HG02588 (cell line): ENCODE results near the gene SLC6A5.
"Not testable (repeated sequence)": the region's sequence is repeated elsewhere in the genome, so short reads cannot be mapped to it uniquely, and the experiment has no call there.

ENCODE experiments used
- ATAC-seq: cut with Tn5 transposase; IDR thresholded peaks from one replicate; pipeline ENCODE4 v1.9.1; 2021; ENCODE audit warnings: mild to moderate bottlenecking, moderate library complexity; ENCODE audit not compliant: unreplicated experiment

Gene SLC6A5

DNA sequence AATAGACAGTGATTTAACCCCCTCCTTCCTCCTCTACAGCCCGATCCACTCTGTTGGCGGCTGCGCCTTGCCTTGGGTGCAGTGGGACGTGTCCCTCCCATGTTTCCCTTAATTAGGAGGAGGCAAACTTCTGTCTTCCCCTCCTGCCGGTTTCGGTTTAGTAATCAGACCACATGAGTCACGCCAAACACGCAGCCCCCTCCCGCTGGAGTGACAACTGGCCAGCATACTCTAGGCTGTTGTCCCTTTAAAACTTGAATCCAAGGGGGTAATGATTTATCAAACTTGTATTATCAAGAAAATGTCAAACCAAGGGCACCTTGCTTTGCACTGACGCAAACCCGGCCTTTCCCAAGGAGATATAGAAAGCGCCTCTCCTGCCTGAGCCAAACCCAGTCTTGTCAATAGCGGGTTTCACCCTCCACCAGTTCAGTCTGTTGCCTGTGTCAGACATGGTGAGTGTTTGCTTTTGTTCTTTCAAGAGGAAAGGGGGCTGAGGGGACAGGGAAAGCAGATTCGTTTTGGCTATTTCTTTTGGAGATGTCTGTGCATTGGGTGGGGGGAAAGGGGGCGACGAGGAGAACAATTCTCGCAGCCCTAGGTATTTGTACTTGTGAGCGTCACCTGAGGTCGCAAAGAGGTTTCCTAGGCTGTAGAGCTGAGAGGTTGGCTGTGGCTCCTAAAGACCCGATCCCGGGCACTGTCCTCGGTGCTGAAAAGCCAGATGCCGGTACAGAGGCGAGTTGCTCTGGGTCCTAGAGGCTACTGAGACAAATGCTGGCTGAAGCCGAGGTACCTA lies at the start of gene SLC6A5:
Gene SLC6A5, plus strand, starts transcription at position 388 of the 799 bp plus-strand sequence. Its CDS starts 65 bp downstream, at position 453.
- no peak for ATAC-seq

DNA sequence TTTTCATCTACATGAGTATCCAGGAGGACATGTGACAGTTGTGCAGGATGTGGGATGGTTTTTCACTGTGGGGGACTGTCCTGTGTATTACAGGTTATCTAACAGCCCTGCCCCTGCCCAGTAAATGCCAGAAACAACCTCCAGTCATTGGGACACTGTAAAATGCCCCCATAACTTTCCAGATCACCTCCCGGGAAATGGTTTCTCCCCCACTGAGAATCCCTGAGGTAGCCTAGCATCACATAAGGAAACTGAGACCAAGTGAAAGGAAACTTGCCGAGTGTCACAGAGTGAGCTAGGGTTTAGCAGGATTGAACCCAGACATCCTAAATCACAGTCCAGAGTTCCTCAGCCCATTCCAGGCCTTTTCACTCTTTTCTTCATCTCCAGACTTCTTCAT lies 48.3 kb upstream of the SLC6A5 start:
- ATAC-seq, result no peak

DNA sequence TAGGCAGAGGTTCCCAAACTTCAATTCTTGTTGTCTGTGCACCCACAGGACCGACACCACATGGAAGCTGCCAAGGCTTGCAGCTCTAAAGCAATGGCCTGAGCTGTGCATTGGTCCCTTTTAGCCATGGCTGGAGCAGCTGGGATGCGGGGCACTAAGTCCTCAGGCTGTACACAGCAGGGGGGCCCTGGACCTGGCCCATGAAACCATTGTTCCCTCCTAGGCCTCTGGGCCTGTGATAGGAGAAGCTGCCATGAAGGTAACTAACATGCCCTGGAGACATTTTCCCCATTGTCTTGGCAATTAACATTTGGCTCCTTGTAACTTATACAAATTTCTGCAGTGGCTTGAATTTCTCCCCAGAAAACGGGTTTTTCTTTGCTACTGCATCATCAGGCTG lies 43.6 kb upstream of the SLC6A5 start:
- ATAC-seq, result no peak

DNA sequence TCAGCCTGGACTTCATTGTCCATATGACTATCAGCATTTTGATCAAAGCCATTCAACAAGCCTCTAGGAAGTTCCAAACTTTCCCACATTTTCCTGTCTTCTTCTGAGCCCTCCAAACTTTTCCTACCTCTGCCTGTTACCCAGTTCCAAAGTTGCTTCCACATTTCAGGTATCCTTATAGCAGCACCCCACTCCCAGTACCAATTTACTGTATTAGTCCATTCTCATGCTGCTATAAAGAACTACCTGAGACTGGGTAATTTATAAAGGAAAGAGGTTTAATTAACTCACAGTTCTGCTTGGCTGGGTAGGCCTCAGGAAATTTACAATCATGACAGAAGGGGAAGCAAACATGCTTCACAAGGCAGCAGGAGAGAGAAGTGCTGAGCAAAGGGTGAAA lies 43.0 kb upstream of the SLC6A5 start:
- ATAC-seq, result not testable (repeated sequence)

DNA sequence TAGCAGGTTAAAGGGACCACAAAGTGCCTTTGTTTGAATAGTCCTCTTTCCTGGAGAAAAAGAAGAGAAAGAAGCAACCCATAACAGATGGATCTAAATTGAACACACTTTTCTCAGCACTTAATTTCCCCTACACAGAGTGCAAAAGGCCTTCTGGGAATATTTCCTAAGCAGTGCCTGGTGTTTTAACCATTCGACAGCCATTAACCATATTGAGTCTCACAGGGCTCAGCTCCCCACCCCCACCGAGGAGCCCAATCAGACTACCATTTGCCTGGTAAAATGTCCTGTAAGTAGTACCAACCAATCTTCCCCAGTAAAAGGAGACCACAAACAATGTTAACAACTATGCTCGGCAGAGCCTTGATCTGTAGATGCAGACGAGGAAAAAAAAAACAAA lies 40.7 kb upstream of the SLC6A5 start:
- no peak for ATAC-seq

DNA sequence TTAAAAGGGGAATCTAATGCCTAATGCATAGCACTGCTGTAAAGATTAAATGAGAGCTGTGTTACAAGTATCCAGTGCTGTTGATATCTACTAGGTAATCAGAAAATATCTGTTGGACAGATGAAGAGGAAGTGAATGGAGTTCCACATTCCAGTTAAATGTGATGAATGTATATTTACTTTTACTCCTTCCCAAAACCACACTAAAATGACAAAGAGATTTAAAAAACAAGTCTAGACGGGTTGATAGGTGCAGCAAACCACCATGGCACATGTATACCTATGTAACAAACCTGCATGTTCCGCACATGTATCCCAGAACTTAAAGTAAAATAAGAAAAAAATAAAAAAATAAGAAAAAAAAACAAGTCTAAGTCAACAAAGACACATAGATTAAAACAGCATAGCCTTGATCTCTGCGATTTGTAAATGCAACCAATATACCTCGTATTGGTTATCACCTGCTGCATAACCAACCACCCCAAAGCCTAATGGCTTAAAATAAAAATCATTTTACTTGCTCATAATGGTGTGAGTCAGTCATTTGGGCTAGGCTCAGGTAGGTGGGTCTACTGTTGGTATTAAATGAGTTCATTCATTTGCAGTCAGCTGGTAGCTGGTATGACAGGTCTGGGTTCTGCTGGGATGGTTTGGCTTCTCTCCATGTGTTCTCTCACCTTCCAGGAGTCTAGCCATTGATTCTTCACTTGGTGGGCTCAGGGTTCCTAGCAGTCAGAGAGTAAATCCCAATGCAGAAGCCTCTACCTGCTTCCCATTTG lies 39.7 kb upstream of the SLC6A5 start:
- ATAC-seq, result no peak

DNA sequence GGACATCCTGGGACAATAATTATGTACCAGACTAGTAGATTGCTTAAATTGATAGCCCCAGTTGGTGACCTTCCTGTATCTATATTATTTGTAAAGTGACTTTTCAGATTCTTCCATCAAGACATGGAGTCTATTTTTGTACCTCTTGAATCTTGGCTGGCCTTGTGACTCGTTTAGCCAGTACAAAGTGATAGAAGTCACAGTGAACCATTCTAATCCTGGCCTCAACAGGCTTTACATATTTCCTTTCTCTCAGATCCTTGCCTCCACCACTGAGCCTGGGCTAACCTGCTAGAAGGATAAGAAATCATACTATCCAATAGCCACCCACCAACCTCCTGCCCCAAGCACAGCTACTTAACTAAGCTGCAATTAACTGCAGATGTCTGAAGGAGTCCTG lies 37.5 kb upstream of the SLC6A5 start:
- ATAC-seq, result no peak

DNA sequence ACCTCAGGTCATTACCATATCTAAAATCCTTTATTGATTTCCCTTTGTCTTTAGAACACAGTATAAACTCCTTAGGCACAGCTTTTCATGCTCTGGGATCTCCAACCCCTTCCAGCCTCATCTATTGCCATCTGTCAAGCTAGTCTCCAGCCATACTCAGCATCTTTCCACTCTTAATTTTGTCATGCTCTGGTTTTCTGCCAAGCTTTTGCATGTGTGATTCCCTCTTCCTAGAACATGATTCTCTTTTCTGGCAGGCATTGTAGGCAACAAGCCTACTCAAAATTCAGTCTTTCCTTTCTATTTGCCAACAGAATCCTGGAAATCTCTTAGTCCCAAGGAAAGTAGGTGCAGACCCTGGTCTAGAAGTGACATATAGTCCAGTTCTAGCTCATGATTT lies 35.5 kb upstream of the SLC6A5 start:
- no peak for ATAC-seq

DNA sequence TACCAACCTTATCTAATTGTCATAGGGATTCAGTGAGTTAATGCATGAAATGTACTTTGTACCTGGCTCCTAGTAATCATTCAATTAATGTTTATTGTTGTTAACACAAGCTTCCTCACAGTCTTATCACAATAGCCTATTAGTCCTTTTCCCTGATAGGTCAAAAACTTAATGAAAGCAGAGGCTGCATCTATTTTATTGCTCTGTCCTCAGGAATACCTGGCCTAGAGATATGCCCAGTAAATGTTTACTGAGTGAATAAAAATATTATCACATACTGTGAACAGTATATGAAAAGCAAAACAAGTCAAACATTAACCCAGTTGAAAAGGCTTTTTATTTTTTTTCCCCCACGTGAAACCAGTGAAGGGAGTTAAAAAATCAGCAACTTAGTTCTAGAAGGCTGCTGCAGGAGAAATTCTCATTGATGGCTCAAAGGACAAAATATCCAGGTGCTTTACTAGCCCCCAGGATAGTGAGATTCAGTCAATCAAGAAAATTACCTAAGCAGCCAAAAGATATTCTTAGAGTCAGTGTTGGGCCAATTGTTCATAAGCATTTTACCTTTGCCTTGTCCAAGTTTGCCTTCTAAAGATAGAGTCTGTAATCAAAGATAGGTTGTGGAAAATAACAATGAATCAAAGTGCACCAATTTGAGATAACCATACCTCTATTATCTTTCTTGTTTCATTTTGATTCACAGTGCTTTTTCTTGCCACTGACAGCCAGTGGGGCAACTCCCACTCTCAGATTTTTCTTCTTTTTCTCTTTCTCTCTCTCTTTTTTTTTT lies 34.4 kb upstream of the SLC6A5 start:
- ATAC-seq, result no peak

DNA sequence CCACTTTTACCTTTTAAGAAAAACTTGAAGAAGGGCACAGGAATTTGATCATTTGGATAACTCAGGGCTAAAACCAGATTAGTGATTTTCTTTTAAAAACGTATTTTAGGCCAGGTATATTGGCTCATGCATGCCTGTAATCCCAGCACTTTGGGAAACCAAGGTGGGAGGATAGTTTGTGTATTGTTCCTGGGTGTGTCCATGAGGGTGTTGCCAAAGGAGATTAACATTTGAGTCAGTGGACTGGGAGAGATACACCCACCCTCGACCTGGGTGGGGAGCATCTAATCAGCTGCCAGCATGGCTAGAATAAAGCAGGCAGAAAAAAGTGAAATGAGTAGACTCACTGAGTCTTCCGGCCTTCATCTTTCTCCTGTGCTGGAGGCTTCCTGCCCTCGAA lies 33.3 kb upstream of the SLC6A5 start:
- ATAC-seq, result not testable (repeated sequence)

DNA sequence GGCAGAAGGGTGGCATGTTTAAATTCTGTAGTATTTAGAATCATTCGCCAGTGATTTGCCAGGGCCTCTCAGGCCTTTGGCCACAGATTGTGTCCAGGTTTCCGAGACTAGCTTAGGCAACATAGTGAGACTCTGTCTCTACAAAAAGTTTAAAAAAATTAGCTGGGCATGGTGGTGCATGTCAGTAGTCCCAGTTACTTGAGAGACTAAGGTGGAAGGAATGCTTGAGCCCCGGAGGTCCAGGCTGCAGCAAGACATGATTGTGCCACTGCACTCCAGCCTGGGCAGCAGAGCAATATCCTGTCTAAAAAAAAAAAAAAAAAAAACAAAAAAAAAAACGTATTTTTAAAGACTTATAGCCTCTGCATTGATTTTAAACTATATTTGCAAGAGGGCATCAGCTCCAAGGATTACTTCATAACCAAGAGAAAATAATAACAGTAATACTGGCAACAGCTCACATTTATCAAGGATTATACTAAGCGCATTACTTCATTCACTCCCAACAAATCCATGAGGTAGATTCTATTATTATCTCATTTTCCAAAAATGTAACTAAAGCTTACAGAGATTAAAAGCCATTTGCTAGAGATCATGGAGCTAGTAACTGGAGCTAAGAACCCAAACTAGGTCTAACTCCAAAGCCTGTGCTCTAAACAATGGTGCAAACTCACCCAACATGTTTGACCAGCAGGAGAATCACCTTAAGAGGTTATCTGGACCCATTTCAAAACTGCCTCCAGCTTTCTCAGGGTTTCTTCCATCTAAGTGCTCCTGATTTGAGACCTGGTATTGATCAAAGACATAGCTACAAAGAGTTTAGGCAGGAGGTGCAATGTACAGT lies 32.6 kb upstream of the SLC6A5 start:
- ATAC-seq, result no peak

DNA sequence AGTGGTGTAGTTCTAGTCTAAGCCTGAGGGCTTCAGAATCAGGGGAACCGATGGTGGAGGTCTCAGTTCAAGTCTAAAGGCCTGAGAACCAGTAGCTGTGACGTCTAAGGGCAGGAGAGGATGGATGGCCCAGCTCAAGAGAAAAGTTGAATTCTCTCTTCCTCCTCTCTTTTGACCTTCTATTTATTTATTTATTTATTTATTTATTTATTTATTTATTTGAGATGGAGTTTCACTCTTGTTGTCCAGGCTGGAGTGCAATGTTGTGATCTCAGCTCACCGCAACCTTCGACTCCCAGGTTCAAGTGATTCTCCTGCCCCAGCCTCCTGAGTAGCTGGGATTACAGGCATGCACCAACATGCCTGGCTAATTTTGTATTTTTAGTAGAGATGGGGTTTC lies 19.7 kb upstream of the SLC6A5 start:
- ATAC-seq, result not testable (repeated sequence)

DNA sequence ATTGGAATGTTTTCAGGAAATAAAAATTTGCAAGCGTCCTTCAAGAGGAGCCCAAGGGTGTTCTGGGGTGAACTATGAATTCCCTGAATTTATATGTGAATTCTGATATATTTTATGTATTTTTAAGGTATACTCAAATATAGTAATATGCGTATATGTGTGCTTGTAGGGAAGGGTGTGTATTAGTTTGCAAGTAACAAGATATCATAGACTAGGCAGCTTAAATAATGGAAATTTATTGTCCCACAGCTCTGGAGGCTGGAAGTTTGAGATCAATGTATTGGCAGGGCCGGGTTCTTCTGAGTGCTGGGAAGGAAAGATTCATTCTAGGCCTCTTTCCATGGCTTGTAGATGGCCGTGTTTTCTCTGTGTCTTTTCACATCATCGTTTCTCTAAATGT lies 16.2 kb upstream of the SLC6A5 start:
- ATAC-seq, result no peak

DNA sequence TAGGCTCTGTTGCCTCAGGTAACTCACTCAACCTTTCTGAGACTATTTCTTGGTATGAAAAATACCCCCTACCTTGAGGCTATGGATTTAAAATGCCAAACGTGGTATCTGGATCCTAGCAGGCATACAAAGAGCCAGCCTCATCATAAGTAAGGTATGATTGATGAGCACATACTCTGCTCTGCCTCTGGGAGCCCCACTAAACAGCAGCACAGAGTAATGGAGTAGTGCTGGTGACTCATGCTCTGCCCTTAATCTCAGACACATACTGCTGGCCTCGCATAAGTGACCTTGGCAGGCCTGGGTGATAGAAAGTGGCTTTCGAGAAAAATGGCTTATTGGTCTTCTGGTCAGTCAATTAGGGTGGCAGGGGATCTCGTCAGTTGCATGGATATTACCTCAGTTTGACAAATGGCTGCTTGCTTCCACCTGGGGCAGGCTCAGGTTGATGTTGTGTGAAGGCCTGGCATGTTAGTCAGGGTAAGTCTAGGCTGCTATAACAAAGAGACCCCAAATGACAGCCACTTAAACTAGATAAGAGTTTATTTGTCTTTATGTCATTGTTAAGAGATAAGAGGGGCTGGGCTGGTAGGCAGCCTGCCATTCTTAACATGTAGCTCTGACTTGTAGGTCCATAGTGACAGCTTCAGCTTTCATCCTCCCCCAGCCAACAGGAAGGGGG lies 15.2 kb upstream of the SLC6A5 start:
- ATAC-seq, result no peak

DNA sequence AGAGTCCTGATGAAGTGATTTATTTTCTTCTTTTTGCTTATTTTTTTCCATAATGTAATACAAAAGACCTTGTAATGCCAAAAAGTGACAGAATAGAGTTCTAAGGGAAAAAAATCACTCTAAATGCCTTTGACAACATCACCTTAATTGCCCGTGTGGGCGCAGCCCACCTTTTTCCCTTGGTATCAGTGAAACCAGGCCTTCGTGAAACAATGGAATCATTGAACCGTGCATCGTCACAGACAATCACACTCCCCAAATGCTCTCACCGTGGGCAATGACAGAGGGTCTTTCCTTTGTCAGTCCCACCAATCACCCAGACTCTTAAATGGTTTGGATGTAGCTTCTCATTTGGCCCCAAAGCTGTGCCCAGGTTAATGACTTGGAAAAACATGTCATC lies 9.6 kb upstream of the SLC6A5 start:
- no peak for ATAC-seq

DNA sequence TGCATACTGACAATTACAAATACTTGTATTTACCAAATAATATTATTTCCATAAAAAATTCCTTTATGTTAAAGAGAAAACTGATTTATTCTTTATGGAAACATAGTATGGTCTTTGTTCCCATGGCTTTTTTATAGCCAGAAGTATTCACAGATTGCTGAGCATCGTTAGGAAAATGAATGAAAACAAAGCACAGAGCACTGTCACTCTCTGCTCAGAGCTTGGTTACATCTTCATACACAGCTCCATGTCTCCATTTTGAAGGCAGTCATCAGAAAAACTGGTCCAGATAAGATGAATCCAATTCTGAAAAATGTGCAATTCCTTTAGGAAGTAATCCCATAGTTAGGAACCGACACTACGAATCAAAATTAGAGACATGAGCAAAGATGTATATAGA lies 9.0 kb upstream of the SLC6A5 start:
- ATAC-seq, result no peak

DNA sequence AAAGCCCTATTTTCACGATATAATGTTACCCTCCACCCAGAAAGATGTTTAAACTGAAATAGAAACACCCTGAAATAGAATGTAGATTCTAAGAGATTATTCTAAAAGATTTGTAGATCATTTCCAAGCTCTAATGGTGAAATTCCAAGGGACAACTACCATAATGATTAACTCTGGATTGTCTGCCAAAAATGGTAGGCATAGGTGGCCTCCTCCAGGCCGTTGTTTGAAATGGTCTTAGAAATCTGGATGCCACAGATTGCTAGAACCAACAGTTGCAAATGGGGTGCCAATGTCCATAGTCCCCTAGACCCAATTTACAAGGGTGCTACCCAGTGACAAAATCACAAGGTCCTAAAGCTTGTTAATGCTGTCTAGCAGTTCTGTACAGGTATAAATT lies 6.7 kb upstream of the SLC6A5 start:
- ATAC-seq, result no peak

DNA sequence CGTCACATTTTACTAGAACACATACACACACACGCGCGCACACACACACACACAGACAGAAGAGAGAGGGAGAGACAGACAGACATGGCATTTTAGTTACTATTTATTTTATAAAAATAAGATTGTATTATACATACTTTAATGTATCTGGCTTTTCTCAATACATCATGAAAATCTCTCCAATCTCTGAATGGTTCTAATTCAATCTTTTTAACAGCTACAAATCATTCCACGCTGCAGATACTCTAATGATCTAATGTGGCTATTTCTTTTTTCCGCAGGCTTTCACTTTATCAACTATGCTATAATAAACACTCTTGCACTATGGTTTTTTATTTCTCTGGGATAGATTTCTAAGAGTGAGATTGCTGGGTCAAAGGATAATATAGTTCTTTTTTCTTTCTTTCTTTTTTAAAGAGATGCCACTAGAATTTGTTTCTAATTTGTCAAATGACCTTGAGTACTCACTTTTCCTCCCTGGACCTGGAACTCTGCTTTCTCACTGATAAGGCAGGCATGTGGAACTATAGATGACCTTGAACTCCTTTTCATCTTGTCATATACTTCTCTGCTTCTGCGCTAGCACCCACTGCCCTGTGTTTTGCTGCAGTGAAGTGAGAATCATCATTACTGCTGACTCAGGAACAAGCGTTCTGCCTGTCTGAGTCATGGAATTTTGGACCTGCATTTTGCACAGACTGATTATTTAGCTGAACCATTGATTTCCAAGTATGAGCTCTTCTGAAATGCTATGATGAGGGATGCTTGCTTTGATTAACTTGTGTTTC lies 4.9 kb upstream of the SLC6A5 start:
- ATAC-seq, result no peak

DNA sequence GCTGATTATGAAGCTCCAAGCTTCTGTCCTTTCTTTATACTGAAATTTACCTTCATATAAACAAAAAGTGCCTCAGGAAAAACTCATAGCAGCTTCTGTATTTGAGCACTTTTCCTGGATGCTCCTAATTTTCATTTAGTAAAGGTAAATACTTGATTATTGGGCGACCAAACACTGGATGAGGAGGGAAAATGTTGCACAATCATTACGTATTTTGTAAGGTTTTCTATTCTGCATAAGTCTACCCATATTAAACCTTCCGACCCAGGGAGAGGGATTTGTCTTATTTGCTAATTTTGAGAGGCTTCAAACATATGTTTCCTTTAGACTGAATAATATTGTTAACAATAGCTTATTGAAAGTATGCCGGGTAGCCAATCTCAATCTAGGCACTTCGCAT lies 4.3 kb upstream of the SLC6A5 start:
- ATAC-seq, result no peak
